ENCODE results near the gene KIF6. TPM values are rescaled to one million over a fixed set of nuclear protein-coding genes. Genes with fewer than 3 reads are reported as not detected.

Gene KIF6
- total RNA-seq, 1 donor from 2014 or later = not detected

DNA sequence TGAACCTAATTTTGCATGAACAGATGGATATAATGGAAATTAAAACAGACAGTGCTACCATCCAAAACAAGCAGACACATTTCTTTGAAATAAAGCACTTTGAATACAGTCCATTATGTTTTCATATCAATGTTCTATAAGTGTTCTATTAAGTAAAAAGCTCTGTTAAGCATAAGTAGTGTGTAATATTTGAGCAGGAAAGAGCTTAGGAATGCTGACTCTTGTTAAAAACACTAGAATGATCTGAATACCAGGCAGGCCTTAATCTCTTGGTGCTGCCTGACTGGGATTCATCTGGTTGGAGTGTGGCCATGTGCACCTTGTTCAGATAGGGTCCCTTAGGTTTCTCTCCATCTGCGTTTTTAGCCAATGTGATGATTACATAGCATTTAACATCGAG is 130.9 kb downstream of the KIF6 start:
- no peak for DNase-seq (ENCODE audit: low read depth, low spot score)

DNA sequence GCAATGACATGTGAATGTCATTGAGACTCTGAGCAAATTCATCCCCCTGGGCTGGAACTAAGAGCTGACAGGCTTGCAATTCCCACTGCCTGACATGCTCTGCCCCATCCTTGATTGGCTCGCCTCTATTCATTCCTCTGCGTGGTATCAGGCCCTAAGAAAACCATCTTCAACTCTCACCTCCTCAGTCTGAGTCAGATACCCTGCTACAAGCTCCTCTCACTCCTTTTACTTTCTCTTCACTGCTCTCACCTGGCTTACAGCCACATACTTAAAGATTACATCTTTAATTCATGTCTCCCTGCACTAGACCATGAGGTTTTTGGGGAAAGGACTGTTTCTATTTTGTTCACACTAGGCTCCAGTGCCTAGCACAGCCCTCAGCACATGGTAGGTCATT is 131.6 kb downstream of the KIF6 start:
- no peak for DNase-seq (ENCODE audit: low read depth, low spot score)

DNA sequence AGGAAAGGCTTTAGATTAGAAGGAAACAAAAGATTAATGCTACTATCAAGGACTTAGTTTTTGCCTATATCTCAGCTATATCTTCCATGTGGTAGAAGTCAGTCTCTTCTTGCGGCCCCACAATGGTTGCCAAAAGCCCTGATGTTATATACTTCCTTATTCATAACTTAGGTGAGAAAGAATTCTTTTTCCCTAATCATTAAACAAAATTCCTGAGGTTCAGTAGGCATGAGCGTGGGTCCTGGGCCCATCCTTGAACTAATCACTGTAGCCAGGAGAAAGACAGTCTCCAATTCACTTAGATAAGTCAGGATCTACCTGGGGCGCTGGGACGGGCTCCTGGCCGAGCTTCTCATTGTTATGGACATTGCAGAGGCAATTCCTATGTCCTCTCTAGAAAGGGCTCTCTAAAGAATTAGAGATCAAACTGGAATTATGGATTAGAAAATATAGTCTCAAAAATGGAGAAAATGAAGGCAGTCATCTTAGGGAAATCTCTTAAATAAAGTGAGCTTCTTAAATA is 134.3 kb downstream of the KIF6 start:
- DNase-seq (ENCODE audit: low read depth, low spot score) = no peak

DNA sequence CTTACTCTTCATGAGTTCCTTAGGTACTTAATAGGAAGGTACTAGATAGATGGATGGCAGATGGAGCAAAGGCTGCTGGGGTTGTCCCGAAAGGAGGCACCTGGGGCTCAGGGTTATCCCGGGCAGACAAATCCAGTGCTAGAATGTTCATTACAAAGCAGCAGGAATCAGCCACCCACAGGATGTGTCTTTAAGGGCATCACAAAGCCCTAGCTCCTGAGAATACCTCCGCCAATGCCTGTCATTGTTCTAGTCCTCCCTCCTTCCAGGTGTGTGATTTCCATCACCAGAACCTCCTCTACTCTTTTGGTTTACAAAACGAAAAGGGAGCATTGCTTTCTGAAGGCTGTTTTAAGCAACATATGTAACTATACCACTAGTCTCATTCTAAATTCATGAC is 138.1 kb downstream of the KIF6 start:
- no peak for DNase-seq (ENCODE audit: low read depth, low spot score)

DNA sequence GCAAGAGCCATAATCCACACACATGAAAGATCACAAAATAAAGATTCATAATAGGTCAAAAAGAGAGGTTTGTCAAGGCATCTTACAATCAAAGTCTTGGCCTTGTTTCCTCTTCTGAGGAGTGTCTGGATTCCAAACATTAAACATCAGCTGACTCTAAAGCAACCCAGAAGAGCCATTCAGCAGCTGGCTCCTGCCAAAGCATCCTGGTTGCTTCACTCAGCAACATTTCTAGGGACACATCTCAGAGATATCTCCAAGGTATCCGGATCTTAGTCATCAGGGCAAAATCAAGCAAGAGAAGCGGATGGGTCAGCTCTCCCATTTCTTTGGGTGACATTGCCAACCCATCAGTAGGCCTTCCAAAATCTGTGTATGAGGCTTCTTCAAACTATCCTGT is 139.6 kb downstream of the KIF6 start:
- DNase-seq (ENCODE audit: low read depth, low spot score) = no peak

DNA sequence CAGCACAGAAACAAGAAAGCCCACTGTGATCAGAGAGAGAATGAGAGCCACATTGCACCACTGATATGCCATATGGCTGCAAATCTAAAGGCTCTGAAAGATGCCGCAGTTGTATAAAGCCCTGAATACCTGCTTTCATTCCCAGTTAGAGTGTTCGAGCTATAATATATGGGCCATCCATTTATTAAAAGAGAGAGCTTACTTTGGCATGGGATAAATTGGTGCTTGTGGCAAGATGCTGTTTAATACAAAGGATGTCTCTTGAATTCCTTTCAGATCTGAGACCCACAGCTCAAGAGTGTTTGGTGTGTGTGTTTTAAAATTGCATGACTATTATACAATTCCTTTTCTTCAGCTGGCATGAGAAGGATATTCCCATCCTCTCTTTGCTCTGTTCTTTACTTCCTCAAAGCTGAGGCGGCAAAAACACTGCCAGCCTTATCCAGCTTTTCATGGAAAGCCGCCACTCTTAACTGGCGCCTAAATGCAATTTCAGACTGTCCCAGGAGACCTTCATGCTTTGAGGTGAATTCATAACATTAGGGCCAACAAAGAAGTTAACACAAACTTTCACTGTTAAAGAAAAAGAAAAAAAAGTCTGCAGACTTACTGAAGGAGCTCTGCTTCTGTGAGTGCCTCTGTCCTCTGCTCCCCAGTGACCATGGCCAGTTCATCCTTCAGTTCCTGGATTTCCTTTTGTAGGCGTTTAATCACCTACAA is 147.6 kb downstream of the KIF6 start:
- DNase-seq (ENCODE audit: low read depth, low spot score) = no peak

DNA sequence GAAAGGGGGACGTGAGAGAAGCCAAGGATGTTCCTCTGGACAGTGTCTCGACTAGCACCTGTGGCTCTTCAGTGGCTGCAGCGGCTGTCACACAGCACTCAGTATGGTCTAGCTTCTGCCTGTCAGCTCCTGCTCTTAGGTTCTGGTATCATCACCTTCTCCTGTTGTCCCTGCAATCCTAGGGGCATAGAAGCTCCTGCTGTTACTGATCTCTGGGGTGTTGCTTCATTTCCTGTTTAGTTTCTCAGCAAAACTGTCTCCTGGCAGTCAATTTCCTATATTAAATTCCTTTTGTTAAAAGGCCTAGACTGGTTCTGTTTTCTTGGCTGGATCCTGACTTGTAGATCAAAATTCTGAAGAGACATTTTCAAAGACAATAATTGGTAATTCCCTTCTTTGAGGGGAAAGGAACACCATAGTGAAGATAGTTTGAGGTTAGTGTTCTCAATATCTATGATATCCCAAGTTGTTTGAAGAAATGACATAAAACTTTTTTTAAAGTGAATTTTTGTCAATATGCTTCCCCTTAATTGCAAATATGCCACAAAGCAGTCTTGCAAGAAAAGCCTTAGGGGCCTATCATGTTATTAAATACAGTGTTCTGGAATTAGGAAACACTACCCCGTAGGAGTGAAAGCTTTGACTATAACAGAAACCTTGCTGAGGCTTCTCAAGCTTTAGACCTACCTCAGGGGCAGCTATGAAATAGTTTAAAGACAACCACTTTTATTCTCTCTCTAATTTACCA is 148.5 kb downstream of the KIF6 start:
- DNase-seq (ENCODE audit: low read depth, low spot score) = no peak

DNA sequence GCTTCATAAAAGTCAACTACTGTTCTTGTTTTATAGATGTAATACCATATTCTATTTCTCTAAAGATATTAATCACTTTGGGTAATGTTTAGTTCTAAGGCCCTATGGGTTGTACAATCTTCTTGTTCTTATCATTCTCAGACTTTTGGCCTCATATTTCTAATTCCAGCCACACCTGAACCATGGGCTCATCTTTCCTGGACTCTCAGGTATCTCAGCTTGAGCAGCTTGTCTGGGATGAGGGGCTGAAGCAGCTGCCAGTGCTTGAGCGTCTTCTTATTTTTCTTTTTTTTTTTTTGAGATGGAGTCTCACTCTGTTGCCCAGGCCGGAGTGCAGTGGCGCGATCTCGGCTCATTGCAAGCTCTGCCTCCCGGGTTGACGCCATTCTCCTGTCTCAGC is 150.2 kb downstream of the KIF6 start:
- DNase-seq (ENCODE audit: low read depth, low spot score) = no peak

DNA sequence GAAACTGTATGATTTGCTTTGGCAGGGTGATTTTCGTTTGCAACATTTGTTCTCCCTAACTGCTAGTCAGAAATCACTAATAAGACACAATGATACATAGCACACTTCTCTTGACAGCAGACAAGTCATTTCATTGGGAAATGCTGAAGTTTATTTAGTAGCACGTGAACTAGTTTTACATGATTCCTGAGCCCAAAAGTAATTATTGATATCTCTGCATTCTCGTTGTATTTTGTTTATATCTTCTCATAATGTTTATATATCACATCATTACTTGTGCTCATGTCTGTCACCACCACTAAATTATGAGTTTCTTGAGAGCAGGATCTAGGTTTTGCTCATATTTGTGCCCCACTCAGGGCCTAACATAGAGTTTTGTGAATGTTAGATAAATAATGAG is 151.7 kb downstream of the KIF6 start:
- no peak for DNase-seq (ENCODE audit: low read depth, low spot score)

DNA sequence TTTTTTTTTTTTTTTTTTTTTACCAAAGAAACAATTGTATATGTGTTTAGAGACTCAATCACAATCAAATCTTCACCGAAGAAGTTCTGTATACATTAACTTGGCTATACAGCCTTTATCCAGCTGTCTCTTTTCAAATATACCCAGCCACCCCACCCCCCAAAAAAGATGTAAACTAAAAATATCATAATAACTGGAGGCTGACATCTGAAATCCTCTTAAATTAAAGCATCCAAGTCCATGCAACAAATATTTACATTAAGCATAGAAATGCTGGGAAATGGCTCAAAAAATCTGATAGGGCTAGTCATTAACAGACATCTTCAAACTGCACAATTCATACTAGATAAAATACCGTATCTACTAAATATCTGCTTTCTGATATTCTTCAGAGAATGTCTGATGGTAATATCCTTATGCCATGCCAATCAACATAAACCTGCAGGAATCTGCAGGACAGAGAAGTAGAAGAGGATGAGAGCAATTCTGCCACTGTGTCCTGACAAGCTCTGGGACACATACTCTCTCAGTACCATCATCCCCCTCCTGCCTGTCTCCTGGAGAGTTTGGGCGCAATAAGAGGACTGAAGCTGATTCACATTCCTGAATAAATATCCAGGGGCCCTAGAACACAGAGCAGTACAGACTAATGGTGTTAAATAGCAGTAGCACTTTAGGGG is 152.4 kb downstream of the KIF6 start:
- DNase-seq (ENCODE audit: low read depth, low spot score) = no peak

DNA sequence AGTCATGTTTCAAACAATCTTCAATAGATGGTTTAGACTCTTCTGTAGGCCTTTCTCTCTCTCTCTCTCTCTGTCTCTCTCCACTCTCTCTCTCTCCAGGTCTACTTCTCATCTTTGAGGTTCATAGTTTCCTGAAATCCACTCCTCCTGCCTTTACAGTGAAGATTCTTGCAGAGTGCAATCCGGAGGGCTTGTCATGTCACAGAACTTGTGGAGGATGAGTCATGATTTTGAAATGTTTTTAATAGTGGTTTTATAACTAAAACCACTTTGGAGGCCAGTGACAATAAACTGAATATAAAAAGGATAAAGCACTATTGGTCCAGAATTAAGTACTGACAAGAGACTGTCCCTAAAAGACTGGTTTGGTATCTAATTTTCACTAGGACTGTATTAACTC is 156.3 kb downstream of the KIF6 start:
- DNase-seq (ENCODE audit: low read depth, low spot score) = no peak

DNA sequence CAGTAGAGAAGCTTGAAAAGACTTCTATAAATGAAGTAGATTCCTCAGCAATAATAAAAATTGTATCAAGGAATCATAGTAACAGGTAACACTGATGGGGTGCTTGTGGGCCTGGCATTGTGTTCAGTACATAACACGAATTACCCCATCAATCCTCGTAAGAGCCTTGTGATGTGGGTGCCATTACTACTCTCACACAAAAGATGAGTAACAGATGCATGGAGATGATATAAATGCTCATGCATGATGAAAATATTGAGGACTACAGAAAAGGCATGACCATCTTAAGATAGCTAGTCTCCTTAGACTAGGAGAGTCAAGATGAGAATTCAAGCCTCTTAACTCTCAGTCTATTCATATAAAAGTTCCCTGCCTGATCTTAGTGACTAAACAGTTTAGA is 158.1 kb downstream of the KIF6 start:
- DNase-seq (ENCODE audit: low read depth, low spot score) = no peak

DNA sequence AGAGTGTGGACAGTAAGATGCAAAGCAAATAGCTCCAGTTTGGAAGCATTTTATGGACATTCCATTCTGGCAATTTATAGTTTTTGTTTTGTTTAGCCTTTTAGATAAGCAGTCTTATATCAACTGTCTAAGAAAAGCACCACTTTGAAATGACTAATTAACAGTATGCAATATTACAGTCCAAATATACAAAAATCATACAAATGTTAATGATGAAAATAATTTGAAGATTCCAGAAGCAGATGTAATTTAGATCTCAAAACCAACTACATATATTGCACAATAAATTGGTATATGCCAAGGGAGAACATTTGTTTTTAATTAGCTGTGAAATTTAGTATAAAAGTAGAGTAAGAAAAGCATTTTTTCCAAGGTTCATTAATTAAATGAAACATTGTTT is 158.8 kb downstream of the KIF6 start:
- DNase-seq (ENCODE audit: low read depth, low spot score) = no peak

DNA sequence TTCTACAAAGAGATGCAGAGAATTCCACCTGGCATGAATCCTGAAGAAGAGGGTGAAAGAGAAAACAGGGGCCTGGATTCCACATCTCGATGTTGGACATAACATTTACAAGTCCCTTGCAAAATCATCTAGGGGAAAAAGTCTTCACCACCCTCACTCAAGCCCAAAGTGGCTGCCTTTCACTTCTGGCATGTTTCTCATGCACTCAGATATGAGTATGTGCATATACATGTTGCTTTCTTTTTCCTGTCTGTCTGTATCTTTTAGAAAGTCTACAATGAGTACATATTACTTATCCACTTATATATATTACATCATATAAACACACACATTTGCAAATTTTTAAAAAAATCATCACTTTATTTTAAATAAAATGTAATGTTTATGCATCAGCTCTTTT is 159.3 kb downstream of the KIF6 start:
- no peak for DNase-seq (ENCODE audit: low read depth, low spot score)

DNA sequence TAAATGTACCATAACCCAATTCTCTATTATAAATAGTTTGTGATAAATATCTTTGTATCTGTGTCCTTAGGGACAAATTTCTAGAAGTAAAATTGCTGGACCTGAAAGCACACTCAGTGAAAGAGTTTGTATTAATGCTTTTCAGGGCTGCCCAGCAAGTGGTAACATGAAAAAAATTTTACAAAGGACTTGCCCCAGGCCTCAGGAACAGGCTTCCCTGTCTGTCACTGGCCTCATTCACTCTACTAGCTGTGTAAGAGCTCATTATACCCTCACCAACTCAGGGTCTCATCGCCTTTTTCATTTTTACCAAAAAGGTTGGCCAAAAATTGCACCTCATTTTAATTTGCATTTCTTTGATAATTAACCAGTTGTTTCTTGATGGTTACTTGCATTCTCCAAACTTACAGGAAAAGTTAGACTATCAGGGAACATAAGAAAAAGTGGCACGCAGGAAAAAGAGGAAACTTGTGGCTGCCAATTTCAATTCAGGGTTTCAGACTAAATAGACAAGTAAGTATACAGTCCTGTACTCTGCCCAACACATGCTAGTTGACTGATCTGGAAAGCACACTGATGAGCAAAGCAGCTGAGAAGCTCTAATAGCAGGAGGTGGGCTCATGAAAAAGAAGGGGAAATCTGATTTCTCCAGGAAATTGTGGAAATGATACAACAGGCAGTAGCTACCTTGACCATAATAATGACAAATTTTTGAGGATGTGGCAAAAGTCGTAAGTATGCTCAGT is 161.5 kb downstream of the KIF6 start:
- DNase-seq (ENCODE audit: low read depth, low spot score) = no peak

DNA sequence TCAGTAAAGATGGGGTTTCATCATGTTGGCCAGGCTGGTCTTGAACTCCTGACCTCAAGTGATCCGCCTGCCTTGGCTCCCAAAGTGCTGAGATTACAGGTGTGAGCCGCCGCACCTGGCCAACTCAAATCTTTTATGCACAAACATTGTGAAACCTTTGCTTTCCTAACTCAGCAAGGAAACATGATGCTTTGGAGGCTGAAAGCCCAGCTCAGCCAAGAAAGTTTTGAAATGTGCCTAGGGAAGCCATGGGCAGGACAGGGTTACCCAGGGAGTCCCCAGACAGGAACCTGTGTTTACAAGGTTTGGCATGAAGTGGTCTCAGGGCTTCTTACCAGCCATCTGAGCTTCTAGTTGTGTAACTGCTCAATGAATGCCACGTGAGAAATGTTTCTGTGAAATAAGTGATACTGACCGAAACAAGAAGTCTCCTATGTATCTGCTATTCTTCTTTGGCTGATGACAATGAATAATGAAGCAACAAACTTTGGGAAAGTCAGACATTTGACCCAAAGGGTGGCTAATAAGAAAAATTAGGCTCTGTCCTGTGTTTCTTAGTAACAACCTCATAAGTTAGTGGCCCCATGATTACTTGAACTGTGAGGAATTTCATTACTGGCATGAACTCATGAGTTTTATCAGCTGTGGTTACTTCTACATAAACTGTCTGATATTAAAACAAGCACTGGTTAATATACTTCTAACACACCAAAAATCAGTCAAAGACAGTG is 163.5 kb downstream of the KIF6 start:
- no peak for DNase-seq (ENCODE audit: low read depth, low spot score)

DNA sequence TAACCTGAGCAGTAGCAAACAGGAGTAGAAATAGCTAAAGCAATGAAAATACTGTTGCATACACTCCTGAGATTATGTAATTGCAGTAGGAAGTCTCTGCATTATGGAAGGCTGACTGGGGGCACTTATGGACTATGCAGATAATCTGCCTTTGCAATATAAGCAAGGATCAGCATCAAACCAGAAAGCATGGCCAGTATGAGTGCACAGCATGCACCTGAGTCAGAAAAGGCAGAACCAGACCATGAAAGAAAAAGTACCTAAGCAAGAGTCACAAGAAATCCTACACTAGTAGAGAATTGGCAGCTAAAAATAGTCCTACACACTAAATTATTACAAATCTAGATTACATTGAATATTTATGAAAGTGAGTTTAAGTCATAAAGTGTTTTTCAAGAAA is 164.3 kb downstream of the KIF6 start:
- no peak for DNase-seq (ENCODE audit: low read depth, low spot score)

DNA sequence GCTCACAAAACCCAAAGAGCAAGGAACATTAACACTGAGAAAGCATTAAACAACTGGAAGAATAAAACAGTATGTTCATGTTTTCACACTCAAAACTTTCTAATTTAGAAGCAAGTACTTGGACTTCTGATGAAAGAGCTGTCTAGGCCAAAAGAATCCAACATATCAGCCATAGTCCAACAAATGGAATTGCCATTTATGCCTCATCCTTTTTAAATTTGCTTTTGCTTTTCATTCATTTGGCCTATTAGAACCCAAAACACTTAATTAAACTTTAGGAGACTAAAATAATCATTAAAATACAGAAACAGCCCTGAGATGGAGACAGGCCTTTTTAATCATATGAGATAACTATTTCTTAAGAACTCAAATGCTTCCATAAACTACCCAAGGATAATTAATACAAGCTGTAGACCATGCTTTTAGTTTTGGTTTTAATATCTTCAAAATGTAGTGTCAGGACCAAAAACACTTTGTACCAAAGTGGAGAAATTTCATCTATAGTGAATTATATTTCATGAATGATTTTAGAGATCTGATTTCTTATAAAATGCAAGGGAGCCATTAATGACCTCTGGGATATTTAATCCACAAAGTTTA is 166.5 kb downstream of the KIF6 start:
- DNase-seq (ENCODE audit: low read depth, low spot score) = no peak

DNA sequence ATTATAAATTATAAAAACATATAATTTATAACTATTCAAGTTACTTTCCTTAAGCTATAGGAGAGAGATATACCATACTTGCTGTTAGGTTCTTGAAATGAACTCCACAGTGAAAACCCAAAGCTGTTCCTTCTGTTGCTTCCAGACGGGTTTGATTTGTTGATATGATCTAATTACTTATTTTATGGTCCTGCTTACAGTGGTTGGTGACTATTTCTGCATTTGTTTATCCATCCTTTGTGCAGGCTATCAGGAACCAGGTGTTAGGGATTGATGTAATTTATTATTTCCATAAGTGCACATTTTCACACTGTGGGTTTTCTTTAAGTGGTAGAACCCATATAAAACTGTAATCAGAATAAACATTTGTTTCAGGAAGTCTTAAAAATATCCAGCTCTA is 167.1 kb downstream of the KIF6 start:
- DNase-seq (ENCODE audit: low read depth, low spot score) = no peak

DNA sequence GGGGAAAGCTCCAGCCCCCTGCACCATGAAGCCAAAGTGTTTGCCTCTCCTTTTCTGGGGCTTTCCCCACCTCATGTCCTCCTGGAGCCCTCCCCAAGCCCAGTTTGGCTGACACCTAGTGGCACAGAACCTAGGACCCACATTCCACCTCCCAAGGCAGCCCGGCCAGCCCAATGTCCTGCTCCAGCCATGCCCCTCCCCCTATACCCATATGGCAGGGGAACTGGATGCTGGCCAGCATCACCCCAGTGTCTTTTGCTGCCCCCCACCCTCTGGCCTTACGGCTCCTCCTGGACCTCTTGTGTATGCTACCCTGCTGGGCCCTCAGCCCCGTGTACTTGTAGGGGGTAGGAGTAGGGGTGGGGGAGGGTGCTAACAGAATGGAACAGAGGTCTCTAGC is 170.1 kb downstream of the KIF6 start:
- DNase-seq (ENCODE audit: low read depth, low spot score) = no peak

All from pulmonary artery endothelial cell (primary cell).